Sigmoid colon (tissue), 7 donors: Measurements from ENCODE around the gene MACROD2. TPM values are rescaled to one million over a fixed set of nuclear protein-coding genes. Genes with fewer than 3 reads are reported as not detected.

ENCODE experiments used
- DNase-seq: peaks from one replicate; pipeline ENCODE4 v3.0.0-alpha.2; 2019
- H3K27ac ChIP-seq, 4 donors: fragments of 200-600 bp; sonication (generic); one replicate each; pipeline ENCODE4 v1.5.1; 2016 to 2019; ENCODE audit warnings: mild to moderate bottlenecking in 1 of 4
- H3K27me3 ChIP-seq, 3 donors: fragments of 200-600 bp; sonication (generic); one replicate each; pipeline ENCODE4 v1.5.1; 2019; ENCODE audit warnings: mild to moderate bottlenecking in 1 of 3
- H3K36me3 ChIP-seq, 4 donors: fragments of 200-600 bp; sonication (generic); one replicate each; pipeline ENCODE4 v1.5.1; 2016 to 2019
- H3K4me1 ChIP-seq, 4 donors: fragments of 200-600 bp; sonication (generic); one replicate each; pipeline ENCODE4 v1.5.1; 2017 to 2019
- H3K4me3 ChIP-seq, 4 donors: fragments of 200-600 bp; sonication (generic); one replicate each; pipeline ENCODE4 v1.5.1; 2017 to 2019; ENCODE audit warnings: mild to moderate bottlenecking in 2 of 4, moderate library complexity in 1 of 4
- H3K9me3 ChIP-seq, 4 donors: fragments of 200-600 bp in 3 of 4; sonication (generic) in 3 of 4; one replicate each; pipeline versions ENCODE4 v1.5.1 to v1.6.1; 2013 to 2019
- EP300 ChIP-seq, 4 donors: sonication (generic); formaldehyde crosslinking; IDR thresholded peaks; one replicate each; pipeline ENCODE4 v1.6.1; 2017; ENCODE audit warnings: antibody characterized with exemption in 4 of 4
- POLR2A ChIP-seq, 2 donors: fragments of 450-650 bp; IDR thresholded peaks; one replicate each; pipeline ENCODE4 v1.6.1; 2016; ENCODE audit warnings: antibody characterized with exemption in 2 of 2, mild to moderate bottlenecking in 2 of 2, moderate library complexity in 2 of 2
- POLR2AphosphoS5 ChIP-seq, 4 donors: sonication (generic); formaldehyde crosslinking; IDR thresholded peaks; one replicate each; pipeline ENCODE4 v1.6.1; 2017; ENCODE audit warnings: antibody characterized with exemption in 4 of 4
- WGBS, 2 donors: extraction: QIAGEN DNeasy Blood & Tissue Kit; methylation state at CpG; one replicate each; pipeline ENCODE4 v1.1.7; 2013; 5-methylcytosine and 5-hydroxymethylcytosine counted together
- intact Hi-C: fragments of 100-400 bp; cut with DNase I; formaldehyde crosslinking; loops from one replicate; pipeline ENCODE4 v1.15.1; 2023
- polyA plus RNA-seq, 3 donors: library from polyadenylated mRNA; stranded (reverse); fragments of 200-250 nt; gene quantifications; one replicate each; pipeline ENCODE4 v1.2.3, GENCODE V29; 2013
- total RNA-seq, 4 donors: library from RNA; depleted of rRNA; stranded (reverse); fragments of >200 nt; gene quantifications; one replicate each; pipeline ENCODE4 v1.1.0, GENCODE V29; 2016
- TF ChIP-seq, protein P1 (sequence below), 4 experiments: fragments of 450-650 bp in 3 of 4; fragments of 200-600 bp in 1 of 4; IDR thresholded peaks; one replicate each; pipeline ENCODE4 v1.5.1; 2016 to 2019; ENCODE audit warnings: antibody characterized with exemption in 4 of 4, mild to moderate bottlenecking in 3 of 4, moderate library complexity in 2 of 4
- donor health status: healthy with polysubstance abuse.
- donor health status: Bipolar disorder and iron deficiency.
- donor health status: healthy.

Gene MACROD2
- total and polyA plus RNA-seq, 7 donors, result 1.2 to 22.4 (median 5.8) TPM

DNA sequence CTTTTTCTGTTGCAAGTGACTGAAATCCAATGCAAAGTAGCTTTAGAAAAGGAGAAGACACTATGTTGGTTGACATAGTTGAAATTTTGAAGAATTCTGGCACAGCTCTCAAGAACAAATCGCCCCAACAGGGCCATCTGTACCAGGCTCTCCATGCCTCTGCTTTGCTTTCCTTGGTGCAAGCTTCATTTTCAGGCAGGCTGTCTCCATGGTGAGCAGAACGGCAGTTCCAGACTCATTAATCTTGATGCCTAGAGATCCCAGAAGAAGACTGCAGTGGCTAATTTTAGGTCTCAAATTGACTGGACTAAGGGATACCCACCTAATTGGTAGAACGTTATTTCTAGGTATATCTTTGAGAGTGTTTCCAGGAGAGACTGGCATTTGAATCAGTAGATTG is 1292.8 kb downstream of the MACROD2 start:
- no peaks in the 10 kb centered on the region for H3K36me3 ChIP-seq
- H3K27ac ChIP-seq, result no peak overlapping the region
- H3K4me3 ChIP-seq, result no peak overlapping the region
- intact Hi-C loops, result no loop called here
- no peaks in the 10 kb centered on the region for H3K9me3 ChIP-seq
- TF ChIP-seq, protein P1, sequence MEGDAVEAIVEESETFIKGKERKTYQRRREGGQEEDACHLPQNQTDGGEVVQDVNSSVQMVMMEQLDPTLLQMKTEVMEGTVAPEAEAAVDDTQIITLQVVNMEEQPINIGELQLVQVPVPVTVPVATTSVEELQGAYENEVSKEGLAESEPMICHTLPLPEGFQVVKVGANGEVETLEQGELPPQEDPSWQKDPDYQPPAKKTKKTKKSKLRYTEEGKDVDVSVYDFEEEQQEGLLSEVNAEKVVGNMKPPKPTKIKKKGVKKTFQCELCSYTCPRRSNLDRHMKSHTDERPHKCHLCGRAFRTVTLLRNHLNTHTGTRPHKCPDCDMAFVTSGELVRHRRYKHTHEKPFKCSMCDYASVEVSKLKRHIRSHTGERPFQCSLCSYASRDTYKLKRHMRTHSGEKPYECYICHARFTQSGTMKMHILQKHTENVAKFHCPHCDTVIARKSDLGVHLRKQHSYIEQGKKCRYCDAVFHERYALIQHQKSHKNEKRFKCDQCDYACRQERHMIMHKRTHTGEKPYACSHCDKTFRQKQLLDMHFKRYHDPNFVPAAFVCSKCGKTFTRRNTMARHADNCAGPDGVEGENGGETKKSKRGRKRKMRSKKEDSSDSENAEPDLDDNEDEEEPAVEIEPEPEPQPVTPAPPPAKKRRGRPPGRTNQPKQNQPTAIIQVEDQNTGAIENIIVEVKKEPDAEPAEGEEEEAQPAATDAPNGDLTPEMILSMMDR (IDR thresholded peaks at IDR 0.05), result no peak
- TF ChIP-seq POLR2AphosphoS5 (IDR thresholded peaks at IDR 0.05) (no peak), EP300 (IDR thresholded peaks at IDR 0.05) (no peak), POLR2A (IDR thresholded peaks at IDR 0.05) (no peak)
- H3K27me3 ChIP-seq, result no peaks in the 10 kb centered on the region
- no peak for DNase-seq
- WGBS, 2 donors, result 86 to 93% methylated on average over 3 of the region's 3 CpGs
- no peaks in the 10 kb centered on the region for H3K4me1 ChIP-seq

DNA sequence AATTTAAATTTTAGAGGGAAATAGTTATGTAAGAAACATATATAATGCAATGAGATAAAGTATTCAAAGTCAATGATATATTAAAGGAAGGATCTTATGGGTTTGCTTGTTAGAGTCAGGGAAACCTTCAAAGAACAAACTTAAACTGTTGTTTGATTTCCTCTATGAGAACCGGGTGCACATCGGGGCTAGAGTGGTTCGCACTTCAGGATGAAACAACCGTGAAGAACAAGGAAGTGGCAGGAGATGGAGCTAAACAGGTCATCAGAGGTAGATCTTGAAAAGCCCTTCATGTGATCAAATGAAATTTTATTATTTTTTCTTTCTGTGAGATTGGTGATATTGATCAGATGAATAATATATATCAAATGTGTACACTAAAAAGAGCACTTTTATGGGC is 1294.0 kb downstream of the MACROD2 start:
- Histone ChIP-seq H3K4me3 (no peak overlapping the region), H3K9me3 (no peaks in the 10 kb centered on the region), H3K27ac (no peak overlapping the region), H3K27me3 (no peaks in the 10 kb centered on the region), H3K4me1 (no peaks in the 10 kb centered on the region), H3K36me3 (no peaks in the 10 kb centered on the region)
- intact Hi-C loops, result no loop called here
- 70 to 78% methylated on average over 4 of the region's 4 CpGs for WGBS, 2 donors
- DNase-seq, result no peak
- TF ChIP-seq EP300 (IDR thresholded peaks at IDR 0.05), result no peak
- TF ChIP-seq, protein P1 (IDR thresholded peaks at IDR 0.05), result no peak
- no peak for TF ChIP-seq POLR2AphosphoS5 (IDR thresholded peaks at IDR 0.05)
- no peak for TF ChIP-seq POLR2A (IDR thresholded peaks at IDR 0.05)

DNA sequence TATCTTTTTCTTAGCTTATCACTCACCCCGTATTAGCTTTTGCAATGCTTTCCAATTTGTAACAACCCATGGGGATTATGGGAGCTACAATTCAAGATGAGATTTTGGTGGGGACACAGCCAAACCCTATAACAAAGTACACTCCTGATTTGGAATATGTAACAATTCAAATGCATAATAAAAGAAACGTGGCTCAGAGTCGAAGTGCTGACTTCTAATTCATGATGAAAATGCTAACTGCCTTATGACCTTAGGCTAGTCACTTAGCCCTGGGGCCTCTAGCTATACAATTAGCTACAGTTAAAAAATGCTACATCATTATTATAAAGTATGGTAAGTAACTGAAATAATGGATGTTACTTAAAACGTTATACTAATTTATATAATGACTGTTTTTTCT is 1297.1 kb downstream of the MACROD2 start:
- intact Hi-C loops, result no loop called here
- H3K36me3 ChIP-seq, result no peaks in the 10 kb centered on the region
- H3K9me3 ChIP-seq, result no peaks in the 10 kb centered on the region
- H3K4me3 ChIP-seq, result no peak overlapping the region
- H3K27me3 ChIP-seq, result no peaks in the 10 kb centered on the region
- no peak overlapping the region for H3K27ac ChIP-seq
- 79 to 89% methylated on average over 4 of the region's 4 CpGs for WGBS, 2 donors
- TF ChIP-seq EP300 (IDR thresholded peaks at IDR 0.05), result no peak
- no peak for TF ChIP-seq POLR2AphosphoS5 (IDR thresholded peaks at IDR 0.05)
- TF ChIP-seq POLR2A (IDR thresholded peaks at IDR 0.05), result no peak
- TF ChIP-seq, protein P1 (IDR thresholded peaks at IDR 0.05), result no peak
- peaks cover 0 to 10% (median 3%) of the 10 kb centered on the region in 4 donors for H3K4me1 ChIP-seq
- DNase-seq, result no peak

DNA sequence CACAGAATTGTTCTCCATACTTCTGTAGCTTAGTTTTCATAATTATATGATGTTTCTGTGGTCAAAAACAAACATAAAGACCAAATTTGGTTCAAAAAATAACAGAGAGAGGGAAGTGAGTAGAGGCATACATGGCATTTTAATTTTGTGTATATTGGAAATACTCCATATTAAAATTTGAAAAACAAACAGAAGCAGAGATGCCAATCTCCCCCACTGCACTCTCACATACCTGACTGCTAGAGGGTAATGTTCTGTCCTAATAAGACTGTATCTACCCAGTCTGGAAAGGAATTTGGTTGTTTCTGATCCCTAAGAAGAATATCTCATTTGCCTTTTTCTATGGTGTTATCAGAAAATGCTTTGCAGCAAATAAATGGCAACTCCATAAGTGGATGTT is 1301.1 kb downstream of the MACROD2 start:
- intact Hi-C loops, result no loop called here
- TF ChIP-seq POLR2AphosphoS5 (IDR thresholded peaks at IDR 0.05) (no peak), EP300 (IDR thresholded peaks at IDR 0.05) (no peak), POLR2A (IDR thresholded peaks at IDR 0.05) (no peak)
- TF ChIP-seq, protein P1 (IDR thresholded peaks at IDR 0.05), result no peak
- Histone ChIP-seq H3K36me3 (no peaks in the 10 kb centered on the region), H3K9me3 (no peaks in the 10 kb centered on the region), H3K4me3 (no peak overlapping the region), H3K27ac (no peak overlapping the region), H3K4me1 (peaks cover 0 to 10% (median 3%) of the 10 kb centered on the region in 4 donors), H3K27me3 (no peaks in the 10 kb centered on the region)
- no peak for DNase-seq
